ENCODE measurements around the gene SLC32A1. TPM values are rescaled to one million over a fixed set of nuclear protein-coding genes. Genes with fewer than 3 reads are reported as not detected.

SLC32A1 gene
- total RNA-seq, 4 donors from 2014 or later, result not detected

DNA sequence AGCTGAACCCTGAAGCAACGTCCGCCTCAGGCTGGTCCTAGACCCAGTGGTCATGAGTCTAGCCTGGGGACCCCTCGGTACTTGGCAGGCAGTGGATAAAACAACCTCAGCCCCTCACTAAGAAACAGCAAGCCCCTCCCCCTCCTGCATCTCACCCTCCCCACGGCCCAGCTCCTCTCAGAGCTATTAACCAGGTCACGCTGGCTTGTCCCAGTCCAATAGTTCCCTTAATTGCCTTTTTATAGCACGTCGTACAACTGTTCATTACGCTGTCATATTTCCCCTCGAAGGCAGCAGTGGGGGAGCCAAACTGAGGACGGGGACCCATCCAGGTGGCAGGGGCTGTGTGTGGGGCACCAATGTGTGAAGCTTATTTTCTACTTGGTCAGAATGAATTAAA lies 8.6 kb upstream of the SLC32A1 start:
- intact Hi-C loops (cut with DNase I), result no loop called here
- H3K27me3 ChIP-seq, result peaks cover 0 to 93% (median 0%) of the 10 kb centered on the region in 4 donors
- DNase-seq, result no peak
- no peaks in the 10 kb centered on the region for H3K9me3 ChIP-seq
- no peak for TF ChIP-seq POLR2A (IDR thresholded peaks at IDR 0.05)
- TF ChIP-seq, protein P1, sequence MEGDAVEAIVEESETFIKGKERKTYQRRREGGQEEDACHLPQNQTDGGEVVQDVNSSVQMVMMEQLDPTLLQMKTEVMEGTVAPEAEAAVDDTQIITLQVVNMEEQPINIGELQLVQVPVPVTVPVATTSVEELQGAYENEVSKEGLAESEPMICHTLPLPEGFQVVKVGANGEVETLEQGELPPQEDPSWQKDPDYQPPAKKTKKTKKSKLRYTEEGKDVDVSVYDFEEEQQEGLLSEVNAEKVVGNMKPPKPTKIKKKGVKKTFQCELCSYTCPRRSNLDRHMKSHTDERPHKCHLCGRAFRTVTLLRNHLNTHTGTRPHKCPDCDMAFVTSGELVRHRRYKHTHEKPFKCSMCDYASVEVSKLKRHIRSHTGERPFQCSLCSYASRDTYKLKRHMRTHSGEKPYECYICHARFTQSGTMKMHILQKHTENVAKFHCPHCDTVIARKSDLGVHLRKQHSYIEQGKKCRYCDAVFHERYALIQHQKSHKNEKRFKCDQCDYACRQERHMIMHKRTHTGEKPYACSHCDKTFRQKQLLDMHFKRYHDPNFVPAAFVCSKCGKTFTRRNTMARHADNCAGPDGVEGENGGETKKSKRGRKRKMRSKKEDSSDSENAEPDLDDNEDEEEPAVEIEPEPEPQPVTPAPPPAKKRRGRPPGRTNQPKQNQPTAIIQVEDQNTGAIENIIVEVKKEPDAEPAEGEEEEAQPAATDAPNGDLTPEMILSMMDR (IDR thresholded peaks at IDR 0.05), result no peak
- H3K27ac ChIP-seq, result no peak overlapping the region
- WGBS, 2 donors, result 27 to 49% methylated on average over 2 to 3 of the region's 10 CpGs
- H3K36me3 ChIP-seq, result no peaks in the 10 kb centered on the region
- H3K4me1 ChIP-seq, result no peaks in the 10 kb centered on the region
- H3K4me3 ChIP-seq, result no peak overlapping the region

DNA sequence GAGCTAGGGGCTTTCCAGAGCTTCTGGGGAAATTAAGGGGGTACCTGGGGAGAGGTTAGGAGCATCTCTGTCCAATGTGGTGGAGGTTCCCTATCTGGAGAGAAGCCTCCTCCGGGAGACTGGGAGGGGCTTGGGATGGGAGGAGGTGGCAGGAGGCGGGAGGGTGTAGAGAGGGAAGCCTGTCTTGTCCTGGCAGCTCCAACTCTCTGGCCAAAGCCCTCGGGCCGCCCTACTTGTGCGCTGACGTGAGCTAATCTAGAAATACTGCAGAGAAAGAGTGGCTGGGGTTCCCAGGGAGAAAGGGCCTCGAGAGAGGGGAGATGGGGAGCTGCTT lies 1.6 kb upstream of the SLC32A1 start:
- H3K9me3 ChIP-seq, result no peaks in the 10 kb centered on the region
- intact Hi-C loops (cut with DNase I), result no loop called here
- H3K27me3 ChIP-seq, result peaks cover 39 to 100% (median 39%) of the 10 kb centered on the region in 4 donors
- no peak overlapping the region for H3K4me3 ChIP-seq
- H3K4me1 ChIP-seq, result peaks cover 6 to 48% (median 12%) of the 10 kb centered on the region in 3 donors
- no peak overlapping the region for H3K27ac ChIP-seq
- H3K36me3 ChIP-seq, result no peaks in the 10 kb centered on the region
- DNase-seq, result no peak
- TF ChIP-seq, protein P1 (IDR thresholded peaks at IDR 0.05), result no peak
- no peak for TF ChIP-seq POLR2A (IDR thresholded peaks at IDR 0.05)
- WGBS, 2 donors, result 0% methylated on average over 5 to 7 of the region's 7 CpGs

DNA sequence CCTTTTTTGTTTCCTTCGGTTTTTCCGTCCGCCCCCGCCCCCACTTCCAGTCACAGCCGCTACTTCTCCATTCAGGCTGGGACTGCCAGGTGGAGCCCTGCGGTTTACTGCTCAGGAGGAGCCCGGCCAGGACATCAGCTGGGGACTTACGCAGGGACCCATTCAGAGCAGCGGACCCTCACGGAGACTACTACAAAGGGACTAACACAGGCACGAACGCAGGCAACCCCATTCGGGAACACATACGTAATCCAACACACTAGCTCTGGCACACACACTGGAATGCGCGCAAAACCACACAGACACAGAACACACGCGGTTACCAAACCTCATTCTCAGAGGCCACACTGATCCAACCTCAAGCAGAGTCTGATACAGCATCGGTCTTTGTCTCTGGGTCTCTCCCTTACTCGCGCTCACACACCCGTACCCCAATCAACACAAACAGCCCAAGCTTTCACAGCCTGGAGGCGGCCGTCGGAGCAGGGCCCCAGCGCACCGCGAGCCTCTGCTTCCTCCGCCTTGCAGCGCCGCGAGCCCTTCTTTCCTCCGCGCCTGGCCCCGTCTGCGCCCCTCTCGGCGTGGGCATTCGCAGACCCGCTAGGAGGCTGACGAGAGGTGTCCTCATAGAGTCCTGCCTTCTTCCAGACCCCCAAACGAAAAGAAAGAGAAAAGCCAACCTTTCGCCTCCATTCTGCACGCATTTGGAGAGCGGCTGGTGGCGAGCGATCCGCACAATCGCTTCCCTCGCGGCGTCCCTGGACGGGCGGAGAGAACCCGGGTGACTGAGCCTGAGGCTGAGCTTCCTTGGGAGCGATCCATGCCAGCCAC lies 1.1 kb upstream of the SLC32A1 start:
- Histone ChIP-seq H3K4me1 (peaks cover 6 to 54% (median 12%) of the 10 kb centered on the region in 3 donors), H3K9me3 (no peaks in the 10 kb centered on the region), H3K4me3 (peak overlapping the region in 1 of 4 donors; percentile 25), H3K27ac (no peak overlapping the region), H3K27me3 (peaks cover 41 to 100% (median 44%) of the 10 kb centered on the region in 4 donors), H3K36me3 (no peaks in the 10 kb centered on the region)
- intact Hi-C loops (cut with DNase I), result no loop called here
- 0% methylated on average over 9 to 14 of the region's 56 CpGs for WGBS, 2 donors
- TF ChIP-seq, protein P1 (IDR thresholded peaks at IDR 0.05), result no peak
- TF ChIP-seq POLR2A (IDR thresholded peaks at IDR 0.05), result no peak
- DNase-seq, result no peak

DNA sequence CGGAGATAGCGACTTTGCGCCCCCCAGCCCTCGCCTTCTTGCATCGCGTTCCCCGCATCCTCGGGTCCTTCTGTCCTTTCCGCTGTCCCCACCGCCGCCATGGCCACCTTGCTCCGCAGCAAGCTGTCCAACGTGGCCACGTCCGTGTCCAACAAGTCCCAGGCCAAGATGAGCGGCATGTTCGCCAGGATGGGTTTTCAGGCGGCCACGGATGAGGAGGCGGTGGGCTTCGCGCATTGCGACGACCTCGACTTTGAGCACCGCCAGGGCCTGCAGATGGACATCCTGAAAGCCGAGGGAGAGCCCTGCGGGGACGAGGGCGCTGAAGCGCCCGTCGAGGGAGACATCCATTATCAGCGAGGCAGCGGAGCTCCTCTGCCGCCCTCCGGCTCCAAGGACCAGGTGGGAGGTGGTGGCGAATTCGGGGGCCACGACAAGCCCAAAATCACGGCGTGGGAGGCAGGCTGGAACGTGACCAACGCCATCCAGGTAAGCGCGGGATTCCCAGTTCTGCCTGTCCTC lies 401 bp downstream of the SLC32A1 start:
- WGBS, 2 donors, result 4 to 9% methylated on average over 9 of the region's 46 CpGs
- no peak for TF ChIP-seq POLR2A (IDR thresholded peaks at IDR 0.05)
- TF ChIP-seq, protein P1 (IDR thresholded peaks at IDR 0.05), result no peak
- H3K9me3 ChIP-seq, result no peaks in the 10 kb centered on the region
- H3K4me1 ChIP-seq, result peaks cover 12 to 68% (median 12%) of the 10 kb centered on the region in 3 donors
- H3K27ac ChIP-seq, result no peak overlapping the region
- H3K36me3 ChIP-seq, result no peaks in the 10 kb centered on the region
- H3K27me3 ChIP-seq, result peaks cover 53 to 100% (median 58%) of the 10 kb centered on the region in 4 donors
- peak overlapping the region in 1 of 4 donors; percentile 25 for H3K4me3 ChIP-seq
- intact Hi-C loops (cut with DNase I), result no loop called here
- no peak for DNase-seq

DNA sequence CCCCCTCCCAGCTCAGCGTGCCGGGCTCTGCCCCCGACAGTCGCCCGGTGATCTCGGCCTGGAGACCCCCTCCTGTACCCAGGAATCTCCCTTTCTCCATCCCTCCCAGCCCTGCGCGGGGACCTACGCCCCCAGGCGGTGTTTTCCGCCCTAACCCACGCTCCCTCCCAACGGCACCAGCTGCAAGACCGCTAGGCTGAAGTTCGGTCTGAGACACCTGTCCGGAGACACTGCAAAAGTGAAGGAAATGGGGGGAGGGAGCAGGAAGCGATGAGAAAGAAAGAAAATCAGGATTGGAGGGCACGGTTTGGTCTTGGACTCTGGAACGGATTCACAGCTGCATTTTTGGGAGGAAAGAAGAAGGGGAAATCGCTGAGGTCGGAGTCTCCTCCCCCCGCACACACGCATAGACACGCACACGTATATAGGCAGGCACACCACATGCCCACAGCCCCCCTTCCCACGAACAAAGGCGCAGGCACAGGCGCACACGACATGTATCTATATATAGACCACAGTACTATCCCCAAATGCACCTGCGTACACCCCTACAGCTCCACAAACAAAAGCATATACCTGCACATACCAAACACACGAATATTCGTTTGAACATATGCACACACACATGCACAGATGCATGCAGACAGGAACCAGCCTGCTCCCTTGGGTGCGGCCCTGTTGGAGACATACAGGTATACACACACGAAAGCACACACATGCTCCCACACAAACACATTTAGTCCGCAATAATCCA lies 1.0 kb downstream of the SLC32A1 start:
- H3K4me3 ChIP-seq, result no peak overlapping the region
- no peak for DNase-seq
- WGBS, 2 donors, result 1 to 4% methylated on average over 19 to 27 of the region's 35 CpGs
- no peaks in the 10 kb centered on the region for H3K9me3 ChIP-seq
- H3K36me3 ChIP-seq, result no peaks in the 10 kb centered on the region
- H3K4me1 ChIP-seq, result peaks cover 12 to 75% (median 14%) of the 10 kb centered on the region in 3 donors
- peaks cover 56 to 100% (median 65%) of the 10 kb centered on the region in 4 donors for H3K27me3 ChIP-seq
- intact Hi-C loops (cut with DNase I), result no loop called here
- no peak overlapping the region for H3K27ac ChIP-seq
- no peak for TF ChIP-seq POLR2A (IDR thresholded peaks at IDR 0.05)
- TF ChIP-seq, protein P1 (IDR thresholded peaks at IDR 0.05), result no peak
